ENCODE results near the gene HES2. TPM values are rescaled to one million over a fixed set of nuclear protein-coding genes. Genes with fewer than 3 reads are reported as not detected.

HES2 gene
- total and polyA plus RNA-seq, 8 donors, result 18.4 to 231 TPM; not detected in 6

GRCh38 chr1:6448749-6449631, 29.3 kb upstream of the HES2 start:
- WGBS, 5 donors, result 7 to 36% (median 15%) methylated on average over 16 to 63 of the region's 66 CpGs
- TF ChIP-seq POLR2A (IDR thresholded peaks at IDR 0.05) (no peak), POLR2AphosphoS5 (IDR thresholded peaks at IDR 0.05) (no peak), EP300 (IDR thresholded peaks at IDR 0.05) (no peak), CTCF (IDR thresholded peaks at IDR 0.05) (no peak)
- H3K36me3 ChIP-seq, result no peaks in the 10 kb centered on the region
- peaks cover 24 to 49% (median 41%) of the 10 kb centered on the region in 4 donors for H3K4me1 ChIP-seq
- intact Hi-C loops (cut with DNase I; ENCODE audit: low total_unique reads), result no loop called here
- peaks cover 17 to 99% (median 63%) of the 10 kb centered on the region in 3 donors for H3K27me3 ChIP-seq
- H3K4me3 ChIP-seq, result peak overlapping the region; percentile 23 to 42 (median 29)
- H3K27ac ChIP-seq, result no peak overlapping the region
- no peaks in the 10 kb centered on the region for H3K9me3 ChIP-seq
- DNase-seq, result peak; percentile 50 to 78

DNA sequence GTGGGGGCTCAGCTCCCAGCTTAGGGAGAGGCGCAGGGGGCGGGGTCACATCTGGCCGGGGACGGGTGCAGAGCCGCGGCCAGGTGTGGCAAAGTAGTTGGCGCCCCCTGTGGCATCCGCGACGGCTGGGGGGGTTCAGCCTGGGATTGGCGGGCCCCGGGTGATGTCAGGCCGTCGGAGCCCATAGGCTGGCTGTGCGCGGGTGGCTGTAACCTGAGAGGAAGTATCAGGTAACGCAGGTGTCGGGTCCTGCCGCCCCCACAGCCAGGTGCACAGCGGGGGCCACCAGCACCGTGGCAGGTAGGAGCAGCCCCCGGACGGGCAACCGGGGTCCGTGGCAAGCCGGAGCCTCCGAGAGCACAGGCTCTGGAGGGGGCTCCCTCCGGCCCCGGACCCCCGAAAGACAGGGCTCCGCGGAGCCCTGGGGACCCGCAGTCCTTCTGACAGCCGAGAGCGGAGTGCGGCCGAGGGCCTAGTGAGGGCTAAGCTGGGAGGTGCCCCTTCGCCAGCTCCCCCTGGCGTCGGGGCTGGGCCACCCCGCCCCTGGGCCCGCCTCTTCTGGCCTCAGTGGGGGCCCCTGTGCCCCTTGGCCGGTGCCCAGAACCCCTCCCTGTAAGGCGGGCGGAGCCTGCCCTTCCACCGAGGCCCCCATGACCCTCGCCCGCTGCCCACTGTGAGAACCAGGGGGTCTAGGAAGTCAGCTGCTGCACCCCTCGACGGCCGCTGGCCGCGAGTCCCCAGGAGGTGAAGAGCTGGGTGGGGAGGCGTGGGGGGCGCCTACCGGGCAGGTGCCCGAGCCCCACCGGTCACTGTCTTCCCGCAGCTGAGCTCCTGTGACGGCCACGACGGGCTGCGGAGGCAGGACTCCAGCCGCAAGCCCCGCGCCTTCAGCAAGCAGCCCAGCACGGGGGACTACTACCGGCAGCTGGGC, 28.4 kb upstream of the HES2 start:
- Histone ChIP-seq H3K27me3 (peaks cover 13 to 98% (median 58%) of the 10 kb centered on the region in 3 donors), H3K9me3 (no peaks in the 10 kb centered on the region), H3K27ac (no peak overlapping the region), H3K36me3 (no peaks in the 10 kb centered on the region), H3K4me1 (peaks cover 24 to 49% (median 39%) of the 10 kb centered on the region in 4 donors), H3K4me3 (peak overlapping the region; percentile 23 to 42 (median 32))
- DNase-seq, result peak in 1 of 2 donors; percentile 82
- TF ChIP-seq EP300 (IDR thresholded peaks at IDR 0.05) (no peak), POLR2A (IDR thresholded peaks at IDR 0.05) (no peak), CTCF (IDR thresholded peaks at IDR 0.05) (no peak), POLR2AphosphoS5 (IDR thresholded peaks at IDR 0.05) (no peak)
- WGBS, 5 donors, result 0 to 3% (median 2%) methylated on average over 5 to 68 of the region's 68 CpGs
- intact Hi-C loops (cut with DNase I; ENCODE audit: low total_unique reads), result no loop called here

- no peak for TF ChIP-seq CTCF (IDR thresholded peaks at IDR 0.05)
- TF ChIP-seq POLR2A (IDR thresholded peaks at IDR 0.05), result no peak
- no peak for TF ChIP-seq EP300 (IDR thresholded peaks at IDR 0.05)
- TF ChIP-seq POLR2AphosphoS5 (IDR thresholded peaks at IDR 0.05), result no peak
- peak in 1 of 2 donors; percentile 58 for DNase-seq
- Histone ChIP-seq H3K36me3 (no peaks in the 10 kb centered on the region), H3K9me3 (no peaks in the 10 kb centered on the region), H3K27me3 (peaks cover 13 to 89% (median 58%) of the 10 kb centered on the region in 3 donors), H3K27ac (no peak overlapping the region), H3K4me1 (peaks cover 24 to 49% (median 39%) of the 10 kb centered on the region in 4 donors), H3K4me3 (peak overlapping the region; percentile 11 to 42 (median 26))
- 0 to 18% (median 4%) methylated on average over 9 to 67 of the region's 67 CpGs for WGBS, 5 donors
- intact Hi-C loops (cut with DNase I; ENCODE audit: low total_unique reads), result no loop called here
Observed at GRCh38 chr1:6447016-6447817, 27.5 kb upstream of the HES2 start.

All from stomach (tissue), 9 donors.